Hair follicular keratinocyte (primary cell): ENCODE data around the gene FAM229B. TPM values are rescaled to one million over a fixed set of nuclear protein-coding genes. Genes with fewer than 3 reads are reported as not detected.

Experiments
- total RNA-seq: library from RNA; depleted of rRNA; stranded (reverse); fragments of >200 nt; gene quantifications from 2 replicates; pipeline ENCODE4 v1.2.3, GENCODE V29; 2015

FAM229B gene
- 3.7 and 6.6 TPM in 2 replicates for total RNA-seq

GRCh38 chr6:112087136-112087911 is at the start of gene FAM229B, which contains the start of gene TUBE1:
FAM229B (plus strand) TSS chr6:112087591; CDS start chr6:112099284, 11,693 bp downstream.
TUBE1 (minus strand) TSS chr6:112087482; CDS start chr6:112087434, 48 bp downstream.

DNA sequence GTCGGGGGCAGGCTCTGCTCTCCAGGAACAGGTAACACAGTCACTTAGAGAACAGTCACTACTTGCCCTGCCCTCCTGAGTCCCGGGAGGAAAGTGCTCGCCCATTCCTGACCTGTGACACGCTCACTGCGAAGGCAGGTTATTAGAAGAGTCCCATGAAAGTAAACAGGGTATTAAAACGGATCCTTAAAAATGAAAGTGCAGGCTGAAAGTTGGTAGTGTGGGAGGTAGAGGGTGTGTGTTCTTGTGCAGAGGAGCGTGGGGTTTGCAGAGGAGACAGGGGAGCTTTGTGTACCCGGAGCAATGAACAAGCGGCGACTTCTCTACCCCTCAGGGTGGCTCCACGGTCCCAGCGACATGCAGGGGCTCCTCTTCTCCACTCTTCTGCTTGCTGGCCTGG is 33.4 kb upstream of the FAM229B start, which contains the start of gene CCN6:
TSS of gene CCN6 (plus strand) at position 104 of the 400 bp plus-strand sequence. CDS start at position 358, 254 bp downstream.

Other genes with a start within 250 kb of the FAM229B start
- 32.0 and 51.2 TPM in 2 replicates for gene FYN, start 214.1 kb upstream of the FAM229B start, total RNA-seq
- 0.31 and 2.7 TPM in 2 replicates for gene CCN6, start 33.5 kb upstream of the FAM229B start, total RNA-seq
- gene TUBE1, start 109 bp upstream of the FAM229B start, total RNA-seq, result 15.8 and 19.9 TPM in 2 replicates
- 1.8 TPM in 1 of 2 replicates, not detected in the other for gene LAMA4, start 167.0 kb downstream of the FAM229B start, total RNA-seq